ENCODE data around the gene UPK1B.

DNA sequence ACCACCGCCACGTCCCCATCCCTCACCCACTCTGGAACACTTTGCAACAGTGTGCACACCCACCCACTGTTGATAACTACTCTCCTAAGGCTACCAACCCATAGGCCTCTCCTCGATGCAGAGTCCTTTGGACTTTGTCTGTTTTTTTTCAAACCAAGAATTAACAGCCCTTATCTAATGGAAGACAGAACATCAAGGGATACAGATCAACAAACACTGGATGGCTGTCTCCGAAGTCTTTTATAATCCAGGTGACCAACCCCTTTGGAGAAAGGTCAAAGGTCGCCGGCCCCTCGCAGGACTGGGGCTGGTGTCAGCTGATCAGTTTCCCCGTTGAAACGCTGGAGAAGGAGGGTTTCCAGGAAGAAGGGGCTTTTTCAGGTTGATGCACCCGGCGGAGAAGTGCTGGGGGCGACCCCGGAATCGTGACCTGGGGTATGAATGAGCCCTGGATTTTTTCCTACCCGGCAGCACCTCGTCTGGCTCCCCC lies 66.7 kb downstream of the UPK1B start:
- no peak for TF ChIP-seq YY1 (IDR thresholded peaks at IDR 0.05; ENCODE audit: insufficient read depth, insufficient read length)
- TF ChIP-seq ZNF274 (IDR thresholded peaks at IDR 0.05; ENCODE audit: low read depth, low read length): no peak
- no peak for TF ChIP-seq SUZ12 (IDR thresholded peaks at IDR 0.05; ENCODE audit: extremely low read depth, insufficient read depth, insufficient read length)
